Measurements from ENCODE around the gene LEFTY1. TPM values are rescaled to one million over a fixed set of nuclear protein-coding genes. Genes with fewer than 3 reads are reported as not detected.

Gene LEFTY1
- polyA plus RNA-seq, 2 donors = 0.02 to 0.10 TPM

GRCh38 chr1:225846331-225847310, 42.3 kb downstream of the LEFTY1 start:
- H3K4me1 ChIP-seq (ENCODE audit: control insufficient read depth in 2 of 2, insufficient read depth in 2 of 2, low read length in 1 of 2) = peaks cover 3 to 9% of the 10 kb centered on the region in 2 donors
- peaks cover 13 to 48% of the 10 kb centered on the region in 2 donors for H3K36me3 ChIP-seq (ENCODE audit: control insufficient read depth in 2 of 2, insufficient read depth in 2 of 2, low read length in 1 of 2)
- H3K4me3 ChIP-seq (ENCODE audit: low read depth in 1 of 2, low read length in 2 of 2) = no peak overlapping the region
- no peaks in the 10 kb centered on the region for H3K9me3 ChIP-seq (ENCODE audit: control insufficient read depth in 2 of 2, insufficient read depth in 1 of 2, low read depth in 1 of 2, low read length in 1 of 2)
- WGBS, 2 donors = 84% methylated on average over 20 of the region's 20 CpGs
- H3K27ac ChIP-seq (ENCODE audit: low read depth in 2 of 2, low read length in 1 of 2) = no peak overlapping the region
- no peaks in the 10 kb centered on the region for H3K27me3 ChIP-seq (ENCODE audit: control insufficient read depth in 1 of 2, insufficient read depth in 2 of 2, low read length in 2 of 2)

- no peak overlapping the region for H3K4me3 ChIP-seq (ENCODE audit: low read depth in 1 of 2, low read length in 2 of 2)
- no peaks in the 10 kb centered on the region for H3K9me3 ChIP-seq (ENCODE audit: control insufficient read depth in 2 of 2, insufficient read depth in 1 of 2, low read depth in 1 of 2, low read length in 1 of 2)
- H3K27me3 ChIP-seq (ENCODE audit: control insufficient read depth in 1 of 2, insufficient read depth in 2 of 2, low read length in 2 of 2) = no peaks in the 10 kb centered on the region
- peaks cover 3 to 9% of the 10 kb centered on the region in 2 donors for H3K4me1 ChIP-seq (ENCODE audit: control insufficient read depth in 2 of 2, insufficient read depth in 2 of 2, low read length in 1 of 2)
- no peak overlapping the region for H3K27ac ChIP-seq (ENCODE audit: low read depth in 2 of 2, low read length in 1 of 2)
- peaks cover 13 to 48% of the 10 kb centered on the region in 2 donors for H3K36me3 ChIP-seq (ENCODE audit: control insufficient read depth in 2 of 2, insufficient read depth in 2 of 2, low read length in 1 of 2)
- WGBS, 2 donors = 52 to 61% methylated on average over 13 of the region's 13 CpGs
Observed at GRCh38 chr1:225845571-225846259, 43.2 kb downstream of the LEFTY1 start.

GRCh38 chr1:225845097-225845496, 43.8 kb downstream of the LEFTY1 start:
- H3K27ac ChIP-seq (ENCODE audit: low read depth in 2 of 2, low read length in 1 of 2) = no peak overlapping the region

GRCh38 chr1:225844236-225845061, 44.5 kb downstream of the LEFTY1 start:
- Histone ChIP-seq H3K27ac (ENCODE audit: low read depth in 2 of 2, low read length in 1 of 2) (no peak overlapping the region), H3K27me3 (ENCODE audit: control insufficient read depth in 1 of 2, insufficient read depth in 2 of 2, low read length in 2 of 2) (no peaks in the 10 kb centered on the region), H3K4me1 (ENCODE audit: control insufficient read depth in 2 of 2, insufficient read depth in 2 of 2, low read length in 1 of 2) (peaks cover 3 to 9% of the 10 kb centered on the region in 2 donors), H3K36me3 (ENCODE audit: control insufficient read depth in 2 of 2, insufficient read depth in 2 of 2, low read length in 1 of 2) (peaks cover 18 to 52% of the 10 kb centered on the region in 2 donors), H3K4me3 (ENCODE audit: low read depth in 1 of 2, low read length in 2 of 2) (no peak overlapping the region), H3K9me3 (ENCODE audit: control insufficient read depth in 2 of 2, insufficient read depth in 1 of 2, low read depth in 1 of 2, low read length in 1 of 2) (no peaks in the 10 kb centered on the region)
- 79% methylated on average over 18 of the region's 18 CpGs for WGBS, 2 donors

More at GRCh38 chr1:225845097-225845496, 43.8 kb downstream of the LEFTY1 start:
- H3K9me3 ChIP-seq (ENCODE audit: control insufficient read depth in 2 of 2, insufficient read depth in 1 of 2, low read depth in 1 of 2, low read length in 1 of 2) = no peaks in the 10 kb centered on the region
- H3K36me3 ChIP-seq (ENCODE audit: control insufficient read depth in 2 of 2, insufficient read depth in 2 of 2, low read length in 1 of 2) = peaks cover 15 to 49% of the 10 kb centered on the region in 2 donors
- H3K4me3 ChIP-seq (ENCODE audit: low read depth in 1 of 2, low read length in 2 of 2) = no peak overlapping the region
- WGBS, 2 donors = 80 to 84% methylated on average over 14 of the region's 14 CpGs
- H3K4me1 ChIP-seq (ENCODE audit: control insufficient read depth in 2 of 2, insufficient read depth in 2 of 2, low read length in 1 of 2) = peaks cover 3 to 9% of the 10 kb centered on the region in 2 donors
- no peaks in the 10 kb centered on the region for H3K27me3 ChIP-seq (ENCODE audit: control insufficient read depth in 1 of 2, insufficient read depth in 2 of 2, low read length in 2 of 2)

GRCh38 chr1:225843426-225843795, 45.5 kb downstream of the LEFTY1 start:
- Histone ChIP-seq H3K4me3 (ENCODE audit: low read depth in 1 of 2, low read length in 2 of 2) (no peak overlapping the region), H3K36me3 (ENCODE audit: control insufficient read depth in 2 of 2, insufficient read depth in 2 of 2, low read length in 1 of 2) (peaks cover 18 to 59% of the 10 kb centered on the region in 2 donors), H3K27me3 (ENCODE audit: control insufficient read depth in 1 of 2, insufficient read depth in 2 of 2, low read length in 2 of 2) (no peaks in the 10 kb centered on the region), H3K4me1 (ENCODE audit: control insufficient read depth in 2 of 2, insufficient read depth in 2 of 2, low read length in 1 of 2) (peaks cover 3 to 9% of the 10 kb centered on the region in 2 donors), H3K27ac (ENCODE audit: low read depth in 2 of 2, low read length in 1 of 2) (no peak overlapping the region), H3K9me3 (ENCODE audit: control insufficient read depth in 2 of 2, insufficient read depth in 1 of 2, low read depth in 1 of 2, low read length in 1 of 2) (no peaks in the 10 kb centered on the region)
- 76 to 79% methylated on average over 6 of the region's 6 CpGs for WGBS, 2 donors

- H3K4me3 ChIP-seq (ENCODE audit: low read depth in 1 of 2, low read length in 2 of 2) = no peak overlapping the region
- H3K36me3 ChIP-seq (ENCODE audit: control insufficient read depth in 2 of 2, insufficient read depth in 2 of 2, low read length in 1 of 2) = peaks cover 18 to 59% of the 10 kb centered on the region in 2 donors
- no peaks in the 10 kb centered on the region for H3K9me3 ChIP-seq (ENCODE audit: control insufficient read depth in 2 of 2, insufficient read depth in 1 of 2, low read depth in 1 of 2, low read length in 1 of 2)
- H3K27ac ChIP-seq (ENCODE audit: low read depth in 2 of 2, low read length in 1 of 2) = no peak overlapping the region
- 85 to 90% methylated on average over 6 of the region's 6 CpGs for WGBS, 2 donors
- H3K27me3 ChIP-seq (ENCODE audit: control insufficient read depth in 1 of 2, insufficient read depth in 2 of 2, low read length in 2 of 2) = no peaks in the 10 kb centered on the region
- H3K4me1 ChIP-seq (ENCODE audit: control insufficient read depth in 2 of 2, insufficient read depth in 2 of 2, low read length in 1 of 2) = peaks cover 3 to 9% of the 10 kb centered on the region in 2 donors
Observed at GRCh38 chr1:225842788-225843425, 46.0 kb downstream of the LEFTY1 start.

- Histone ChIP-seq H3K4me1 (ENCODE audit: control insufficient read depth in 2 of 2, insufficient read depth in 2 of 2, low read length in 1 of 2) (peaks cover 3 to 9% of the 10 kb centered on the region in 2 donors), H3K27me3 (ENCODE audit: control insufficient read depth in 1 of 2, insufficient read depth in 2 of 2, low read length in 2 of 2) (no peaks in the 10 kb centered on the region), H3K4me3 (ENCODE audit: low read depth in 1 of 2, low read length in 2 of 2) (no peak overlapping the region), H3K36me3 (ENCODE audit: control insufficient read depth in 2 of 2, insufficient read depth in 2 of 2, low read length in 1 of 2) (peaks cover 18 to 53% of the 10 kb centered on the region in 2 donors), H3K9me3 (ENCODE audit: control insufficient read depth in 2 of 2, insufficient read depth in 1 of 2, low read depth in 1 of 2, low read length in 1 of 2) (no peaks in the 10 kb centered on the region), H3K27ac (ENCODE audit: low read depth in 2 of 2, low read length in 1 of 2) (no peak overlapping the region)
- WGBS, 2 donors = 78 to 80% methylated on average over 12 of the region's 12 CpGs
Observed at GRCh38 chr1:225842074-225842473, 46.9 kb downstream of the LEFTY1 start.

GRCh38 chr1:225840713-225841112, 48.2 kb downstream of the LEFTY1 start:
- H3K36me3 ChIP-seq (ENCODE audit: control insufficient read depth in 2 of 2, insufficient read depth in 2 of 2, low read length in 1 of 2) = peaks cover 10 to 42% of the 10 kb centered on the region in 2 donors
- WGBS, 2 donors = 85 to 87% methylated on average over 4 of the region's 4 CpGs

More at GRCh38 chr1:225840713-225841112, 48.2 kb downstream of the LEFTY1 start:
- H3K27ac ChIP-seq (ENCODE audit: low read depth in 2 of 2, low read length in 1 of 2) = no peak overlapping the region
- H3K27me3 ChIP-seq (ENCODE audit: control insufficient read depth in 1 of 2, insufficient read depth in 2 of 2, low read length in 2 of 2) = no peaks in the 10 kb centered on the region
- H3K4me1 ChIP-seq (ENCODE audit: control insufficient read depth in 2 of 2, insufficient read depth in 2 of 2, low read length in 1 of 2) = peaks cover 3 to 7% of the 10 kb centered on the region in 2 donors
- no peaks in the 10 kb centered on the region for H3K9me3 ChIP-seq (ENCODE audit: control insufficient read depth in 2 of 2, insufficient read depth in 1 of 2, low read depth in 1 of 2, low read length in 1 of 2)
- H3K4me3 ChIP-seq (ENCODE audit: low read depth in 1 of 2, low read length in 2 of 2) = no peak overlapping the region

Measured in esophagus (tissue), 2 donors.